Natural killer cell (primary cell): ENCODE data around the gene CLEC3B. TPM values are rescaled to one million over a fixed set of nuclear protein-coding genes. Genes with fewer than 3 reads are reported as not detected.

ENCODE experiments used
- ATAC-seq, 3 donors: fragments of 150-1000 bp in 2 of 3; fragments of 200-7000 bp in 1 of 3; cut with Tn5 transposase; 1 replicate in 1 of 3; 2 replicates in 2 of 3; pipeline ENCODE4 v1.10.0; 2021; ENCODE audit warnings: mild to moderate bottlenecking in 2 of 3, moderate library complexity in 2 of 3
- DNase-seq, 2 donors: peaks; one replicate each; pipeline versions ENCODE4 v3.0.0 to v3.0.0-alpha.2; 2013 to 2021; ENCODE audit warnings: mixed read lengths in 1 of 2
- H3K27ac ChIP-seq: one replicate; pipeline ENCODE4 v1.5.1; 2013; ENCODE audit warnings: mild to moderate bottlenecking, low read length
- H3K27me3 ChIP-seq: one replicate; pipeline ENCODE4 v1.6.1; 2013; ENCODE audit warnings: low read length; ENCODE audit not compliant: control insufficient read depth, insufficient read depth
- H3K36me3 ChIP-seq: one replicate; pipeline ENCODE4 v1.6.1; 2013; ENCODE audit warnings: low read length; ENCODE audit not compliant: control insufficient read depth, insufficient read depth
- H3K4me1 ChIP-seq: one replicate; pipeline ENCODE4 v1.6.1; 2013; ENCODE audit warnings: low read length; ENCODE audit not compliant: control insufficient read depth, insufficient read depth
- H3K4me3 ChIP-seq: one replicate; pipeline ENCODE4 v1.5.1; 2013; ENCODE audit warnings: low read length
- H3K9me3 ChIP-seq: one replicate; pipeline ENCODE4 v1.6.1; 2013; ENCODE audit warnings: low read length; ENCODE audit not compliant: control insufficient read depth, insufficient read depth
- H3K27ac Mint-ChIP-seq, 2 donors: one replicate each; pipeline ENCODE4 v1.8.0; 2022; ENCODE audit warnings: mild to moderate bottlenecking in 2 of 2, mixed read lengths in 2 of 2, moderate library complexity in 1 of 2
- H3K27me3 Mint-ChIP-seq, 2 donors: one replicate each; pipeline ENCODE4 v1.8.0; 2022; ENCODE audit warnings: low read depth in 2 of 2, mixed read lengths in 2 of 2
- H3K36me3 Mint-ChIP-seq: one replicate; pipeline ENCODE4 v1.8.0; 2022; ENCODE audit warnings: mixed read lengths
- H3K4me1 Mint-ChIP-seq, 2 donors: one replicate each; pipeline ENCODE4 v1.8.0; 2022; ENCODE audit warnings: mixed read lengths in 2 of 2
- H3K4me3 Mint-ChIP-seq: one replicate; pipeline ENCODE4 v1.8.0; 2022; ENCODE audit warnings: mild to moderate bottlenecking, moderate library complexity, mixed read lengths
- H3K9me3 Mint-ChIP-seq, 2 donors: one replicate each; pipeline ENCODE4 v1.8.0; 2022; ENCODE audit warnings: mixed read lengths in 2 of 2
- CTCF ChIP-seq: fragments of 200-600 bp; IDR thresholded peaks from one replicate; pipeline ENCODE4 v1.8.0; 2022; ENCODE audit warnings: antibody characterized with exemption
- WGBS: methylation state at CpG from one replicate; pipeline ENCODE4 v1.1.7; 2013; ENCODE audit warnings: missing lambda C conversion rate; ENCODE audit not compliant: insufficient coverage; 5-methylcytosine and 5-hydroxymethylcytosine counted together
- intact Hi-C: fragments of 100-400 bp; cut with micrococcal nuclease; formaldehyde crosslinking; loops from one replicate; pipeline ENCODE4 v1.14.2; 2022
- total RNA-seq, 4 donors: library from RNA; stranded (reverse); fragments of 120-200 nt in 1 of 4; gene quantifications; one replicate each; pipeline versions ENCODE4 v1.2.3 to v1.2.4, GENCODE V29; 2013 to 2022

CLEC3B gene
- total RNA-seq, 3 donors from 2014 or later (not counting 1 experiment from before 2014, with no cell fraction given), result 0.87 to 1.5 (median 1.1) TPM

- TF ChIP-seq CTCF, result no peak
- H3K36me3 Mint-ChIP-seq, result peaks cover 16% of the 10 kb centered on the region
- no peak overlapping the region for H3K4me3 Mint-ChIP-seq
- no peak overlapping the region for H3K27ac Mint-ChIP-seq
- H3K27me3 Mint-ChIP-seq, result no peaks in the 10 kb centered on the region
- ATAC-seq, result no peak
- intact Hi-C loops, result no loop called here
- no peak for DNase-seq
- H3K9me3 ChIP-seq, result no peaks in the 10 kb centered on the region
- peaks cover 32 to 33% of the 10 kb centered on the region in 2 donors for H3K4me1 Mint-ChIP-seq
- no peak overlapping the region for H3K4me3 ChIP-seq
- no peaks in the 10 kb centered on the region for H3K27me3 ChIP-seq
- H3K36me3 ChIP-seq, result peaks cover 36% of the 10 kb centered on the region
- H3K27ac ChIP-seq, result no peak overlapping the region
- WGBS, result 99% methylated on average over 8 of the region's 8 CpGs
- no peaks in the 10 kb centered on the region for H3K9me3 Mint-ChIP-seq
- peaks cover 8% of the 10 kb centered on the region for H3K4me1 ChIP-seq
Observed at GRCh38 chr3:45007091-45007490, 19.0 kb upstream of the CLEC3B start.

DNA sequence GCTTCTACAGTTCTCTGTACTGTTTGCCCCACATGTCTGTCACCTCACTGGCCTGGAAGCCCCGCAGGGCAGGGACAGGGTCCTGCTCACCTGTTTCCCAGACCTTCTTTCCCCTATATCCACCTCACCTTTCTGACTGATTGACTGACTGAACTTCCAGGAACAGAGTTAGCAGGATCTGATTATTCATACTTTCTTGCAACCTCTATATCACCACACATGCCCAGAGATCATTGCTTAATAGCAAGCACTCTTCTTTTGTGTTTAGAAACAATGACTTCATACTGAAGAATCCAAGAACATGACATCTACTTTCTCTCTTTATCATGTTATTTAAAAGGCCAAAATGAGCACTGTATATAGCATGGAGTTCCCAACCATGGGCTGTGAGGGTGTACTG lies 18.0 kb upstream of the CLEC3B start:
- 96% methylated on average over 1 of the region's 1 CpG for WGBS
- DNase-seq, result no peak

DNA sequence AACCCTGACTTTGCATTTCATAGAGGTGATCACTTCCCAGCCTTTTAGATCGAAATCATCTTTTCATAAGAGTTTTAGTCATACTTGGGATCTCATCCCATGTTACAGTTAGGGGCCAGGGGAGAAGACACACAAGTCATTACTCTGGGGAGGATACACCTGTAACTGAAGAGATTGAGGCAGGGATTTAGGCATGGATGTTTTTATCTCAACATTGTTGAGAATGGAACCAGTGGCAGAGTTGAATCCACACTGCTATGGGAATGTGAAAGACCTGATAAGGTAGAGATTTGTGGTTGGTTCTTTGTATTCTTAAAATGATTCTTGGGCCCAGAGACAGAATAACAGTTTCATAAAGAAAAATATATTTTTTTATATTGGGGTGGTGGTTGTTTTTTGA lies 16.2 kb upstream of the CLEC3B start:
- WGBS, result 100% methylated on average over 1 of the region's 1 CpG
- Histone ChIP-seq H3K4me3 (no peak overlapping the region), H3K9me3 (no peaks in the 10 kb centered on the region), H3K4me1 (peaks cover 8% of the 10 kb centered on the region), H3K36me3 (peaks cover 44% of the 10 kb centered on the region), H3K27me3 (no peaks in the 10 kb centered on the region), H3K27ac (no peak overlapping the region)
- no peak for TF ChIP-seq CTCF
- no peaks in the 10 kb centered on the region for H3K27me3 Mint-ChIP-seq
- intact Hi-C loops, result no loop called here
- no peak overlapping the region for H3K4me3 Mint-ChIP-seq
- peaks cover 29% of the 10 kb centered on the region for H3K36me3 Mint-ChIP-seq
- no peak overlapping the region for H3K27ac Mint-ChIP-seq
- no peak for ATAC-seq
- H3K9me3 Mint-ChIP-seq, result no peaks in the 10 kb centered on the region
- DNase-seq, result no peak
- H3K4me1 Mint-ChIP-seq, result peaks cover 14 to 17% of the 10 kb centered on the region in 2 donors

More for the DNA sequence above, 18.0 kb upstream of the CLEC3B start:
- Mint-ChIP-seq H3K9me3 (no peaks in the 10 kb centered on the region), H3K27me3 (no peaks in the 10 kb centered on the region), H3K36me3 (peaks cover 27% of the 10 kb centered on the region), H3K4me1 (peaks cover 26 to 28% of the 10 kb centered on the region in 2 donors), H3K4me3 (no peak overlapping the region), H3K27ac (no peak overlapping the region)
- H3K4me3 ChIP-seq, result no peak overlapping the region
- H3K9me3 ChIP-seq, result no peaks in the 10 kb centered on the region
- no peak overlapping the region for H3K27ac ChIP-seq
- intact Hi-C loops, result no loop called here
- H3K27me3 ChIP-seq, result no peaks in the 10 kb centered on the region
- ATAC-seq, result no peak
- TF ChIP-seq CTCF, result no peak
- peaks cover 40% of the 10 kb centered on the region for H3K36me3 ChIP-seq
- H3K4me1 ChIP-seq, result peaks cover 8% of the 10 kb centered on the region

DNA sequence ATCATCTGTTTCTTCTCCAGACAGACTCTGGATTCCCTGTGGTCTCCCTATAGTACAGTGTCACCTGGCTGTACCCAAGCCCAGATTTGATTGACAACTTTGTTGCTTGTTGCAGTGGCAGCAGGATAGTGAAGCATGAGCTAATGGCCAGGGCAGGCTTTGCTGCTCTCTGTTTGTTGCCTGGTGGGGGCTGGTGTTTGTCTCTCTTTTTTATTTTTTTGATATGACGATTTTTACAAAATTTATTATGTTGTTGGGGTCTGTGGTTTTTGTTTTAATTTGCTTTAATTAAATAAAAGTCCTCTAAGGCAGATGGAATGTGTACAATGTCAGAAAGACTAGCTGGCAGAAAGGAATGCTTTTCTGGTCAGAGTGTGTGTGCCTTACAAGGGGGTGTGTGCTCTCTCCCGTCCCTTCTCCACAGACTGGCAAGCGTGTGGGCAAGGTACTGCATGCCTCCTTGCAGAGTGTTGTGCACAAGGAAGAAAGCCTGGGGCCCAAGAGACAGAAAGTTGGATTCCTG lies 15.2 kb upstream of the CLEC3B start:
- WGBS, result 73% methylated on average over 3 of the region's 3 CpGs
- Histone ChIP-seq H3K27me3 (no peaks in the 10 kb centered on the region), H3K4me3 (no peak overlapping the region), H3K4me1 (peaks cover 3% of the 10 kb centered on the region), H3K9me3 (no peaks in the 10 kb centered on the region), H3K27ac (no peak overlapping the region), H3K36me3 (peaks cover 43% of the 10 kb centered on the region)
- no peak overlapping the region for H3K27ac Mint-ChIP-seq
- H3K9me3 Mint-ChIP-seq, result no peaks in the 10 kb centered on the region
- intact Hi-C loops, result no loop called here
- ATAC-seq (no peak), DNase-seq (no peak)
- TF ChIP-seq CTCF, result no peak
- H3K4me3 Mint-ChIP-seq, result no peak overlapping the region
- H3K36me3 Mint-ChIP-seq, result peaks cover 29% of the 10 kb centered on the region
- no peaks in the 10 kb centered on the region for H3K27me3 Mint-ChIP-seq
- peaks cover 4 to 7% of the 10 kb centered on the region in 2 donors for H3K4me1 Mint-ChIP-seq
